ENCODE results near the gene MROH7.
"Not testable (repeated sequence)": the region's sequence is repeated elsewhere in the genome, so short reads cannot be mapped to it uniquely, and the experiment has no call there.

Gene MROH7

DNA sequence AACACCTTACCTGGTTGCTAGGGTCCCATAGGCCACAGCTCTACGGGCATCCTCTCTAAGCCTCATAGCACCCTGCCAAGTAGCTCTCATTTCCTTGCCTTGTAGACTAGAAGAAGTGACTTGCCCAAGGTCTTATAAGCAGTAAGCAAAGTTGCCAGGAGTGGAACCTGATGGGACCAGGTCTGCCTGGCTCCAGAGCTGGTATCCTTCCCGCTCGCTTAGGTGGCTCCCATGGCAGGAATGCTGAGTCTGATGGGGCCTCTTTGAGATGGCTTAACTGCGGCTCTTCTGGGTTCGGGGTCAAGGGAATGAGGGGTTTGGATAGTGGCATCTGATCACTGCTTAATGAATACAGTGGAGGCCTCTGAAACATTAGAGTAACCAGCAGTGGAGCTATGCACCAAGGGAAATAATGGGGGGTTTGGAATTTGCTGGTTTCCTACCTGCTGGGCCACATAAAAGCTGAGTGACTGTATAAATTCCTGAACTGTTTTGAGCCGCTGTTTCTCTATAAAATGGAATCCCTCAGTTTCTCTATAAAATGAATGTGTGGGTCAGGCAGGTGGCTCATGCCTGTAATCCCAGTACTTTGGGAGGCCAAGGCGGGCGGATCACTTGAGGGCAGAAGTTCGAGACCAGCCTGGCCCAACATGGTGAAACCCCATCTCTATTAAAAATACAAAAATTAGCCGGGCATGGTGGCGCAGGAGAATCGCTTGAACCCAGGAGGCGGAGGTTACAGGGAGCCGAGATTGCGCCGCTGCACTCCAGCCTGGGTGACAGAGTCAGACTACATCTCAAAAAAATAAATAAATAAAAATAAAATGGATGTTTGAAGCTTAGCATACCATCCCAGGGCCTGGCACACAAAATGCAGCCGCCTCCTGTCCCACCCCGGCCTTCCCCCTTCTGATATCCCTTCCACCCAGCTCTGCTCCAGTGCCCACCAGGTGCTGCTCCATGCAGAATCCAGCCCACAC lies 30.7 kb upstream of the MROH7 start:
- DNase-seq, result no peak

DNA sequence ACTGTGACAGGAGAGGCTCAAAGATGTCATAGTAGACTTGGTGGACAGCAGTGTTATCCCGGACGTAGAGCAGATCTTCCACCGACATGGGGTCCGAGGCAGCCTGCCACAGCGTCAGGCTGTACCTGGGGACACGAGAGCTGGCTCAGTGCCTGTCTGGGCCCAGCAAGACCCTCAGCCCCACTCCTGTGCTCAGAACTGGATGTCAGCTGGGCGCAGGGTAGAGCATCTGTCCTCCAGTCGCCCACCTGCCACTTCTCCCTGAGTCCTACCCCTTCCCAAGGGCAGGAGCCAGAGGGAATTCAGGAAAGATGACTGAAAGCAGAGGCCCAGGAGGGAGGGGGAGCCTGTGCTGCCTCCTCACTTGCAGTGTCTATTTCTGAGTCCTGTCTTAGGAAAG lies 30.0 kb upstream of the MROH7 start:
- no peak for DNase-seq

DNA sequence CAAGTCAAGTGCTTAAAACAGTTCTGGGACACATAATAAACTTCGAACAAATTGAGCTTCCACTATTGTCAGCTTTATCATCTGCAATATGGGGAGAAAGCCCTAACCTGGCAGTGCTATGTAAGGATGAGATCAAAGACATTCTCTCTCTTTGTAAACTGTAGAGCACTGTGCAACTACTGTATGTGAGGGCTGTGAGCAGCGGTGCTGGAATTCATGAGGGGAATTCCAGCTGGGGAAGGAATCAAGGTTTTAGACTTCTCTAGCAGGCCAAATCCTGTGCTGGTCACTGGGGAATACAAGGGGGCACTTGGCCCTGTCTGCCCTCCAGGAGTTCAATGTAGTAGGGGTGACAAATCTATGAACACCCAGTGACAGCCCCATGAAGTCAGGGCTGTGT lies 27.6 kb upstream of the MROH7 start:
- no peak for DNase-seq

DNA sequence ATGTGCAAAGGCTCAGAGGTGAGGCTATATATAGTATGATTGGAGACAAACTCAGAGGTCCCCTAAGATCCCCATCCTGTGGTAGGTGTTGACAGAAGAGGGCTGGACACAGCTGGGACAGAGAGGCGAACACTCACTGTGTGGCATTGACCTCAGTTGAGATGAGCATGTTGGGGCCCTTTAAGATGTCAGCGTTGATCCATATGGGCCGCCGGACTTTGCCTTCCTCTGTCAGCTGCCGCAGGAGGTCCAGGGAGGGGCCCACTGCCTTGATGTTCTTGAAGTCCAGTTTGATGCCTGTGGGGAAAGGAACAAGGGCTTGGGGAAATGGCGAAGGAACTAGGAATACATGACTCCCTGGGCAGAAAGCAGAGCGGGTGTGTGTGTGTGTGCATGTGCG lies 27.0 kb upstream of the MROH7 start:
- no peak for DNase-seq

- no peak for DNase-seq
Observed at GRCh38 chr1:54615531-54616279, 25.9 kb upstream of the MROH7 start.

GRCh38 chr1:54619749-54620148 lies 21.8 kb upstream of the MROH7 start:
- DNase-seq, result no peak

- DNase-seq, result no peak
Observed at GRCh38 chr1:54623216-54624007, 18.2 kb upstream of the MROH7 start, which contains the start of gene FAM151A. FAM151A (minus strand) TSS chr1:54623525; CDS start chr1:54623395, 130 bp downstream.

- no peak for DNase-seq
Observed at GRCh38 chr1:54624466-54625464, 16.8 kb upstream of the MROH7 start.

- DNase-seq, result no peak
Observed at GRCh38 chr1:54627196-54627595, 14.4 kb upstream of the MROH7 start.

GRCh38 chr1:54635804-54636203 lies 5.8 kb upstream of the MROH7 start:
- DNase-seq, result not testable (repeated sequence)

DNA sequence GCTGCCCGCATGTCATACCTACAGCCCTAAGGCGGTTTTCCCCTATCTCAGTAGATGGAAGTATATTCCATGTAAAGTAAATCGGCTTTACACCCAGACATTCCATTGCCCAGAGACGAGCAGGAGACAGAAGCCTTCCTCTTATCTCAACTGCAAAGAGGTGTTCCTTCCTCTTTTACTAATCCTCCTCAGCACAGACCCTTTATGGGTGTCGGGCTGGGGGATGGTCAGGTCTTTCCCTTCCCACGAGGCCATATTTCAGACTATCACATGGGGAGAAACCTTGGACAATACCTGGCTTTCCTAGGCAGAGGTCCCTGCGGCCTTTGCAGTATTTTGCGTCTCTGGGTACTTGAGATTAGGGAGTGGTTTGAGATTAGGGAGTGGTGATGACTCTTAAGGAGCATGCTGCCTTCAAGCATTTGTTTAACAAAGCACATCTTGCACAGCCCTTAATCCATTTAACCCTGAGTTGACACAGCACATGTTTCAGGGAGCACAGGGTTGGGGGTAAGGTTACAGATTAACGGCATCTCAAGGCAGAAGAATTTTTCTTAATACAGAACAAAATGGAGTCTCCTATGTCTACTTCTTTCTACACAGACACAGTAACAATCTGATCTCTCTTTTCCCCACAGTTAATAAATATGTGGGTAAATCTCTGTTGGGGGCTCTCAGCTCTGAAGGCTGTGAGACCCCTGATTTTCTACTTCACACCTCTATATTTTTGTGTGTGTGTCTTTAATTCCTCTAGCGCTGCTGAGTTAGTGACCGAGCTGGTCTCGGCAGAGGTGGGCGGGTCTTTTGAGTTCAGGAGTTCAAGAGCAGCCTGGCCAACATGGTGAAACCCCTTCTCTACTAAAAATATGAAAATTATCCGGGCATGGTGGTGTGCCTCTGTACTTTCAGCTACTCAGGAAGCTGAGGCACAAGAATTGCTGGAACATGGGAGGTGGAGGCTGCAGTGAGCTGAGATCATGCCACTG lies 4.8 kb upstream of the MROH7 start:
- not testable (repeated sequence) for DNase-seq

DNA sequence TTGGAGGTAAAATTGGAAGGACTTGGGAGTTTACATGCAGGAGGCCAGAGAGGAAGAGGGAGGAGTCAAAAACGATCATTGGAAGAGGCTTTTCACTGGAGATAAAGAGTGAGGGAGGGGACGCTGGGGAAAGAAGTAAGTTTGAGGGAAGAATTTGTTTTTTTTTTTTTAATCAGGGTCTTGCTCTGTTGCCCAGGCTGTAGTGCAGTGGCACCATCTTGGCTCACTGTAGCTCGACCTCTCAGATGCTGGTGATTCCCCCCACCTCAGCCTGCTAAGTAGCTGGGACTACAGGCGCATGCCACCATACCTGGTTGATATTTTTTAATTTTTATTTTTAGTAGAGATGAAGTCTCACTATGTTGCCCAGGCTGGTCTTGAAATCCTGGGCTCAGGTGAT lies 1.2 kb upstream of the MROH7 start:
- DNase-seq, result no peak

GRCh38 chr1:54643736-54644135 lies 2.1 kb downstream of the MROH7 start:
- DNase-seq, result no peak

GRCh38 chr1:54645806-54646676 lies 4.5 kb downstream of the MROH7 start:
- DNase-seq, result no peak

- DNase-seq, result no peak
Observed at GRCh38 chr1:54649130-54649898, 7.7 kb downstream of the MROH7 start.

GRCh38 chr1:54649921-54650320 lies 8.3 kb downstream of the MROH7 start:
- DNase-seq, result no peak

- no peak for DNase-seq
Observed at GRCh38 chr1:54650417-54650816, 8.8 kb downstream of the MROH7 start.

DNA sequence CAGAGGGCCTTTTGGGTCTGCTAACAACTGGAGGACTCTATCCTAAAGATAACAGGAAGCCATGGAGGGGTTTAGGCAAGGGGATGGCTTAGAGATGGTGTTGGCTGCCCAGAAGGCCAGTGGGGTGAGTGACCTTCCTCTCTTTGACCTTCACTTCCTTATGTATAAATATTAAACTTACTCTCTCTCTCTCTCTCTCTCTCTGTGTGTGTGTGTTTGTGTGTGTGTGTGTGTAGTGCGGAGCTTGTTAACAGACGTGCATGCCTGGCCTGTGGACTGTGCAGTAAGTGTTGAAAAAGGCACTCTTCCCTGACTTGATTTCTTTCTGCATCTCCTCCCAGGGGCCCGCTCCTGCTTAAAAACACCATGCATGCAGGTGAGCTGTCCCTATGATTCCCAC lies 10.0 kb downstream of the MROH7 start:
- no peak for DNase-seq

- no peak for DNase-seq
Observed at GRCh38 chr1:54652168-54652567, 10.6 kb downstream of the MROH7 start.
